Measurements from ENCODE around the gene ZNF239. TPM values are rescaled to one million over a fixed set of nuclear protein-coding genes. Genes with fewer than 3 reads are reported as not detected.

ZNF239 gene
- polyA plus RNA-seq, 1 donor from 2014 or later: 4.2 TPM

GRCh38 chr10:43606323-43607198, 32.1 kb upstream of the ZNF239 start, which contains the start of gene ZNF485:
Gene ZNF485 (plus strand): TSS chr10:43606438. CDS start chr10:43607051, 613 bp downstream.
- peak; percentile 25 for TF ChIP-seq CTCF (IDR thresholded peaks at IDR 0.05; ENCODE audit: poor library complexity, severe bottlenecking)
- no peak for TF ChIP-seq RAD21 (conservative IDR thresholded peaks at IDR 0.05)
- peak; percentile 47 for TF ChIP-seq POLR2AphosphoS5 (IDR thresholded peaks at IDR 0.05)
- TF ChIP-seq REST (IDR thresholded peaks at IDR 0.05; ENCODE audit: borderline replicate concordance): no peak
- no peak for TF ChIP-seq EZH2 (IDR thresholded peaks at IDR 0.05; ENCODE audit: borderline replicate concordance, insufficient read depth, low read length, poor library complexity, severe bottlenecking)
- no peak for TF ChIP-seq SMC3 (conservative IDR thresholded peaks at IDR 0.05; ENCODE audit: poor library complexity)
- no peak for TF ChIP-seq EP300 (conservative IDR thresholded peaks at IDR 0.05; ENCODE audit: poor library complexity, severe bottlenecking)
- TF ChIP-seq TAF1 (IDR thresholded peaks at IDR 0.05; ENCODE audit: low read depth): peak; percentile 60
- TF ChIP-seq MXI1 (conservative IDR thresholded peaks at IDR 0.05; ENCODE audit: poor library complexity, severe bottlenecking): peak; percentile 97
- H3F3A ChIP-seq (ENCODE audit: insufficient read depth, low read length, poor library complexity, severe bottlenecking): no peaks in the 10 kb centered on the region
- H3K4me2 ChIP-seq (ENCODE audit: low read length): peak within 1 kb of the TSS; percentile 78
- peak within 1 kb of the TSS; percentile 97 for H3K4me3 ChIP-seq (ENCODE audit: low read length)
- H3K36me3 ChIP-seq (ENCODE audit: insufficient read depth, low read length): no peaks in the 10 kb centered on the region
- H3K27me3 ChIP-seq (ENCODE audit: insufficient read depth, low read depth, low read length): no peaks in the 10 kb centered on the region
- H2AFZ ChIP-seq (ENCODE audit: low read depth, low read length): peak within 1 kb of the TSS; percentile 88
- no peaks in the 10 kb centered on the region for H3K79me2 ChIP-seq (replicated peaks; ENCODE audit: insufficient read depth, low read length)
- no peak within 1 kb of the TSS for H3K27ac ChIP-seq (ENCODE audit: low read length)
- H3K9ac ChIP-seq (ENCODE audit: low read length): peak within 1 kb of the TSS; percentile 66
- H4K20me1 ChIP-seq (ENCODE audit: insufficient read depth): no peaks in the 10 kb centered on the region
- H3K9me3 ChIP-seq (ENCODE audit: low read length): no peaks in the 10 kb centered on the region
- H3K9me2 ChIP-seq (ENCODE audit: insufficient read depth, low read length): no peaks in the 10 kb centered on the region

- Histone ChIP-seq H3K4me2 (ENCODE audit: low read length) (no peak overlapping the region), H3K36me3 (ENCODE audit: insufficient read depth, low read length) (no peaks in the 10 kb centered on the region), H3K9ac (ENCODE audit: low read length) (no peak overlapping the region), H4K20me1 (ENCODE audit: insufficient read depth) (no peaks in the 10 kb centered on the region), H3K9me3 (ENCODE audit: low read length) (no peaks in the 10 kb centered on the region), H2AFZ (ENCODE audit: low read depth, low read length) (peak overlapping the region; percentile 88), H3F3A (ENCODE audit: insufficient read depth, low read length, poor library complexity, severe bottlenecking) (no peaks in the 10 kb centered on the region), H3K27ac (ENCODE audit: low read length) (no peak overlapping the region), H3K79me2 (replicated peaks; ENCODE audit: insufficient read depth, low read length) (no peaks in the 10 kb centered on the region), H3K4me3 (ENCODE audit: low read length) (peak overlapping the region; percentile 97), H3K9me2 (ENCODE audit: insufficient read depth, low read length) (no peaks in the 10 kb centered on the region), H3K27me3 (ENCODE audit: insufficient read depth, low read depth, low read length) (no peaks in the 10 kb centered on the region)
- TF ChIP-seq CTCF (IDR thresholded peaks at IDR 0.05; ENCODE audit: poor library complexity, severe bottlenecking) (no peak), EZH2 (IDR thresholded peaks at IDR 0.05; ENCODE audit: borderline replicate concordance, insufficient read depth, low read length, poor library complexity, severe bottlenecking) (no peak), TAF1 (IDR thresholded peaks at IDR 0.05; ENCODE audit: low read depth) (no peak), POLR2AphosphoS5 (IDR thresholded peaks at IDR 0.05) (no peak), EP300 (conservative IDR thresholded peaks at IDR 0.05; ENCODE audit: poor library complexity, severe bottlenecking) (no peak), SMC3 (conservative IDR thresholded peaks at IDR 0.05; ENCODE audit: poor library complexity) (no peak), REST (IDR thresholded peaks at IDR 0.05; ENCODE audit: borderline replicate concordance) (no peak), RAD21 (conservative IDR thresholded peaks at IDR 0.05) (no peak), MXI1 (conservative IDR thresholded peaks at IDR 0.05; ENCODE audit: poor library complexity, severe bottlenecking) (no peak)
These were observed 31.5 kb upstream of the ZNF239 start for GRCh38 chr10:43605850-43606322.

Measured in neural cell (in vitro differentiated cells).